Liver (tissue), 9 donors: ENCODE results near the gene SORD. TPM values are rescaled to one million over a fixed set of nuclear protein-coding genes. Genes with fewer than 3 reads are reported as not detected.
"Not testable (repeated sequence)": the region's sequence is repeated elsewhere in the genome, so short reads cannot be mapped to it uniquely, and the experiment has no call there.

Experiments used
- DNase-seq: peaks from one replicate; pipeline ENCODE4 v3.0.0-alpha.2; 2017; ENCODE audit warnings: low spot score
- H3K27ac ChIP-seq, 2 donors: one replicate each; pipeline ENCODE4 v1.7.0; 2013; ENCODE audit warnings: inconsistent platforms in 2 of 2, low read length in 2 of 2, control low read depth in 1 of 2, low read depth in 1 of 2, mild to moderate bottlenecking in 1 of 2
- H3K27me3 ChIP-seq, 4 donors: one replicate each; pipeline versions ENCODE4 v1.6.1 to v1.7.0; 2013; ENCODE audit warnings: low read length in 3 of 4, inconsistent platforms in 1 of 4, mild to moderate bottlenecking in 1 of 4, moderate library complexity in 1 of 4; ENCODE audit not compliant: control insufficient read depth in 4 of 4, insufficient read depth in 4 of 4
- H3K36me3 ChIP-seq, 4 donors: one replicate each; pipeline versions ENCODE4 v1.6.1 to v1.7.0; 2013; ENCODE audit warnings: low read length in 3 of 4, mild to moderate bottlenecking in 3 of 4, low read depth in 1 of 4, moderate library complexity in 1 of 4; ENCODE audit not compliant: control insufficient read depth in 4 of 4, insufficient read depth in 3 of 4
- H3K4me1 ChIP-seq, 4 donors: one replicate each; pipeline versions ENCODE4 v1.6.1 to v1.7.0; 2013; ENCODE audit warnings: low read length in 3 of 4, mild to moderate bottlenecking in 3 of 4, moderate library complexity in 1 of 4; ENCODE audit not compliant: control insufficient read depth in 4 of 4, insufficient read depth in 4 of 4
- H3K4me3 ChIP-seq, 3 donors: one replicate each; pipeline versions ENCODE4 v1.6.1 to v1.7.0; 2013; ENCODE audit warnings: low read length in 3 of 3, control low read depth in 1 of 3, low read depth in 1 of 3, mild to moderate bottlenecking in 1 of 3
- H3K9ac ChIP-seq, 2 donors: one replicate each; pipeline ENCODE4 v1.7.0; 2013; ENCODE audit warnings: low read length in 2 of 2, mild to moderate bottlenecking in 2 of 2, moderate library complexity in 2 of 2, control low read depth in 1 of 2, low read depth in 1 of 2
- H3K9me3 ChIP-seq, 4 donors: one replicate each; pipeline versions ENCODE4 v1.6.1 to v1.7.0; 2013; ENCODE audit warnings: low read length in 3 of 4; ENCODE audit not compliant: control insufficient read depth in 4 of 4
- ATF3 ChIP-seq: IDR thresholded peaks from 2 replicates; pipeline ENCODE4 v1.6.1; 2016; ENCODE audit warnings: antibody characterized with exemption
- CTCF ChIP-seq: fragments of 150-350 bp; IDR thresholded peaks from 2 replicates; pipeline ENCODE4 v1.5.1; 2017; ENCODE audit warnings: improper control_type of control experiment, low read depth, low read length; ENCODE audit not compliant: missing input control
- HNF4A ChIP-seq, 2 donors: conservative IDR thresholded peaks; 2 replicates each; pipeline ENCODE4 v1.6.1; 2016; ENCODE audit warnings: antibody characterized with exemption in 2 of 2, mild to moderate bottlenecking in 2 of 2
- HNF4G ChIP-seq: IDR thresholded peaks from 2 replicates; pipeline ENCODE4 v1.6.1; 2016; ENCODE audit warnings: antibody characterized with exemption
- MAX ChIP-seq: IDR thresholded peaks from 2 replicates; pipeline ENCODE4 v1.6.1; 2016; ENCODE audit warnings: antibody characterized with exemption
- RAD21 ChIP-seq, 2 donors: IDR thresholded peaks; 2 replicates each; pipeline ENCODE4 v1.6.1; 2016; ENCODE audit warnings: antibody characterized with exemption in 2 of 2, mild to moderate bottlenecking in 2 of 2
- RXRA ChIP-seq, 2 donors: IDR thresholded peaks; 2 replicates each; pipeline ENCODE4 v1.6.1; 2017 to 2018; ENCODE audit warnings: antibody characterized with exemption in 2 of 2, mild to moderate bottlenecking in 1 of 2
- SP1 ChIP-seq: IDR thresholded peaks from 2 replicates; pipeline ENCODE4 v1.6.1; 2018; ENCODE audit warnings: antibody characterized with exemption, mild to moderate bottlenecking
- ZBTB33 ChIP-seq: IDR thresholded peaks from 2 replicates; pipeline ENCODE4 v1.6.1; 2016; ENCODE audit warnings: antibody characterized with exemption
- WGBS: extraction: QIAGEN DNeasy Blood & Tissue Kit; methylation state at CpG from one replicate; pipeline ENCODE4 v1.1.7; 2013; 5-methylcytosine and 5-hydroxymethylcytosine counted together
- polyA plus RNA-seq, 2 donors: library from polyadenylated mRNA; stranded (reverse) in 1 of 2; unstranded in 1 of 2; fragments of 200-250 nt in 1 of 2; fragments of >200 nt in 1 of 2; fragmentation: Nextera tagmentation in 1 of 2; extraction: Ambion mirVana in 1 of 2; gene quantifications; one replicate each; pipeline versions ENCODE4 v1.2.1 to v1.2.3, GENCODE V29; 2013 to 2015
- total RNA-seq, 2 donors: library from RNA; depleted of rRNA; stranded (reverse); fragments of >200 nt; gene quantifications; one replicate each; pipeline ENCODE4 v1.2.3, GENCODE V29; 2014
- donor health status: healthy.
- donor health status: healthy.
- donor health status: healthy.
- donor health status: healthy.
- donor health status: healthy.

Gene SORD
- total and polyA plus RNA-seq, 4 donors, result 75.5 to 169 (median 167) TPM

- not testable (repeated sequence) for H3K4me3 ChIP-seq, H3K27me3 ChIP-seq, H3K9me3 ChIP-seq, H3K36me3 ChIP-seq, H3K9ac ChIP-seq, DNase-seq
- 55% methylated on average over 9 of the region's 9 CpGs for WGBS
- Histone ChIP-seq H3K27ac (peak overlapping the region in 1 of 2 donors; percentile 46), H3K4me1 (peaks cover 3 to 24% (median 11%) of the 10 kb centered on the region in 4 donors)
- peak; percentile 4 for TF ChIP-seq HNF4G
- peak; percentile 39 to 40 for TF ChIP-seq HNF4A (conservative IDR thresholded peaks at IDR 0.05)
- peak; percentile 51 for TF ChIP-seq SP1
- peak in 1 of 2 donors; percentile 46 for TF ChIP-seq RAD21 (IDR thresholded peaks at IDR 0.05)
- peak; percentile 15 for TF ChIP-seq MAX
- peak; percentile 51 to 61 for TF ChIP-seq RXRA (IDR thresholded peaks at IDR 0.05)
These were observed 2.6 kb upstream of the SORD start for GRCh38 chr15:45020222-45020900.

- not testable (repeated sequence) for H3K27me3 ChIP-seq, H3K36me3 ChIP-seq, DNase-seq, H3K4me3 ChIP-seq, H3K9ac ChIP-seq, H3K9me3 ChIP-seq
- Histone ChIP-seq H3K4me1 (peaks cover 3 to 27% (median 11%) of the 10 kb centered on the region in 4 donors), H3K27ac (peak overlapping the region in 1 of 2 donors; percentile 46)
- WGBS, result 85% methylated on average over 9 of the region's 9 CpGs
These were observed 2.1 kb upstream of the SORD start for GRCh38 chr15:45020901-45021259.

- H3K9me3 ChIP-seq, result no peaks in the 10 kb centered on the region
- no peaks in the 10 kb centered on the region for H3K27me3 ChIP-seq
- H3K9ac ChIP-seq, result no peak overlapping the region
- H3K36me3 ChIP-seq, result no peaks in the 10 kb centered on the region
- no peak overlapping the region for H3K27ac ChIP-seq
- peaks cover 3 to 32% (median 12%) of the 10 kb centered on the region in 4 donors for H3K4me1 ChIP-seq
- no peak for TF ChIP-seq ZBTB33
- no peak for TF ChIP-seq ATF3
- TF ChIP-seq CTCF, result no peak
- no peak for TF ChIP-seq RXRA (IDR thresholded peaks at IDR 0.05)
- DNase-seq, result no peak
- 94% methylated on average over 6 of the region's 6 CpGs for WGBS
- H3K4me3 ChIP-seq, result no peak overlapping the region
These were observed 1.6 kb upstream of the SORD start for GRCh38 chr15:45021348-45021747.
